Liver (tissue), 9 donors: ENCODE measurements around the gene RBL2. TPM values are rescaled to one million over a fixed set of nuclear protein-coding genes. Genes with fewer than 3 reads are reported as not detected.

Experiments
- DNase-seq: peaks from one replicate; pipeline ENCODE4 v3.0.0-alpha.2; 2017; ENCODE audit warnings: low spot score
- H3K27ac ChIP-seq, 2 donors: one replicate each; pipeline ENCODE4 v1.7.0; 2013; ENCODE audit warnings: inconsistent platforms in 2 of 2, low read length in 2 of 2, control low read depth in 1 of 2, low read depth in 1 of 2, mild to moderate bottlenecking in 1 of 2
- H3K27me3 ChIP-seq, 4 donors: one replicate each; pipeline versions ENCODE4 v1.6.1 to v1.7.0; 2013; ENCODE audit warnings: low read length in 3 of 4, inconsistent platforms in 1 of 4, mild to moderate bottlenecking in 1 of 4, moderate library complexity in 1 of 4; ENCODE audit not compliant: control insufficient read depth in 4 of 4, insufficient read depth in 4 of 4
- H3K36me3 ChIP-seq, 4 donors: one replicate each; pipeline versions ENCODE4 v1.6.1 to v1.7.0; 2013; ENCODE audit warnings: low read length in 3 of 4, mild to moderate bottlenecking in 3 of 4, low read depth in 1 of 4, moderate library complexity in 1 of 4; ENCODE audit not compliant: control insufficient read depth in 4 of 4, insufficient read depth in 3 of 4
- H3K4me1 ChIP-seq, 4 donors: one replicate each; pipeline versions ENCODE4 v1.6.1 to v1.7.0; 2013; ENCODE audit warnings: low read length in 3 of 4, mild to moderate bottlenecking in 3 of 4, moderate library complexity in 1 of 4; ENCODE audit not compliant: control insufficient read depth in 4 of 4, insufficient read depth in 4 of 4
- H3K4me3 ChIP-seq, 3 donors: one replicate each; pipeline versions ENCODE4 v1.6.1 to v1.7.0; 2013; ENCODE audit warnings: low read length in 3 of 3, control low read depth in 1 of 3, low read depth in 1 of 3, mild to moderate bottlenecking in 1 of 3
- H3K9ac ChIP-seq, 2 donors: one replicate each; pipeline ENCODE4 v1.7.0; 2013; ENCODE audit warnings: low read length in 2 of 2, mild to moderate bottlenecking in 2 of 2, moderate library complexity in 2 of 2, control low read depth in 1 of 2, low read depth in 1 of 2
- H3K9me3 ChIP-seq, 4 donors: one replicate each; pipeline versions ENCODE4 v1.6.1 to v1.7.0; 2013; ENCODE audit warnings: low read length in 3 of 4; ENCODE audit not compliant: control insufficient read depth in 4 of 4
- EGR1 ChIP-seq, 2 donors: IDR thresholded peaks; 2 replicates each; pipeline ENCODE4 v1.6.1; 2016 to 2018; ENCODE audit warnings: antibody characterized with exemption in 2 of 2, low read depth in 2 of 2
- FOXA1 ChIP-seq: IDR thresholded peaks from 2 replicates; pipeline ENCODE4 v1.6.1; 2016; ENCODE audit warnings: antibody characterized with exemption
- FOXA2 ChIP-seq: IDR thresholded peaks from 2 replicates; pipeline ENCODE4 v1.6.1; 2016; ENCODE audit warnings: antibody characterized with exemption
- GABPA ChIP-seq, 2 donors: IDR thresholded peaks in 1 of 2; conservative IDR thresholded peaks in 1 of 2; 2 replicates each; pipeline ENCODE4 v1.6.1; 2016; ENCODE audit warnings: antibody characterized with exemption in 2 of 2, mild to moderate bottlenecking in 1 of 2, moderate library complexity in 1 of 2
- HNF4A ChIP-seq, 2 donors: conservative IDR thresholded peaks; 2 replicates each; pipeline ENCODE4 v1.6.1; 2016; ENCODE audit warnings: antibody characterized with exemption in 2 of 2, mild to moderate bottlenecking in 2 of 2
- HNF4G ChIP-seq: IDR thresholded peaks from 2 replicates; pipeline ENCODE4 v1.6.1; 2016; ENCODE audit warnings: antibody characterized with exemption
- JUND ChIP-seq, 2 donors: IDR thresholded peaks; 2 replicates each; pipeline ENCODE4 v1.6.1; 2016; ENCODE audit warnings: antibody characterized with exemption in 2 of 2
- MAX ChIP-seq: IDR thresholded peaks from 2 replicates; pipeline ENCODE4 v1.6.1; 2016; ENCODE audit warnings: antibody characterized with exemption
- NR2F2 ChIP-seq: IDR thresholded peaks from 2 replicates; pipeline ENCODE4 v1.6.1; 2016; ENCODE audit warnings: antibody characterized with exemption
- RAD21 ChIP-seq, 2 donors: IDR thresholded peaks; 2 replicates each; pipeline ENCODE4 v1.6.1; 2016; ENCODE audit warnings: antibody characterized with exemption in 2 of 2, mild to moderate bottlenecking in 2 of 2
- RXRA ChIP-seq, 2 donors: IDR thresholded peaks; 2 replicates each; pipeline ENCODE4 v1.6.1; 2017 to 2018; ENCODE audit warnings: antibody characterized with exemption in 2 of 2, mild to moderate bottlenecking in 1 of 2
- SP1 ChIP-seq: IDR thresholded peaks from 2 replicates; pipeline ENCODE4 v1.6.1; 2018; ENCODE audit warnings: antibody characterized with exemption, mild to moderate bottlenecking
- YY1 ChIP-seq: IDR thresholded peaks from 2 replicates; pipeline ENCODE4 v1.6.1; 2016; ENCODE audit warnings: antibody characterized with exemption, mild to moderate bottlenecking
- ZBTB33 ChIP-seq: IDR thresholded peaks from 2 replicates; pipeline ENCODE4 v1.6.1; 2016; ENCODE audit warnings: antibody characterized with exemption
- WGBS: extraction: QIAGEN DNeasy Blood & Tissue Kit; methylation state at CpG from one replicate; pipeline ENCODE4 v1.1.7; 2013; 5-methylcytosine and 5-hydroxymethylcytosine counted together
- polyA plus RNA-seq, 2 donors: library from polyadenylated mRNA; stranded (reverse) in 1 of 2; unstranded in 1 of 2; fragments of 200-250 nt in 1 of 2; fragments of >200 nt in 1 of 2; fragmentation: Nextera tagmentation in 1 of 2; extraction: Ambion mirVana in 1 of 2; gene quantifications; one replicate each; pipeline versions ENCODE4 v1.2.1 to v1.2.3, GENCODE V29; 2013 to 2015
- total RNA-seq, 2 donors: library from RNA; depleted of rRNA; stranded (reverse); fragments of >200 nt; gene quantifications; one replicate each; pipeline ENCODE4 v1.2.3, GENCODE V29; 2014
- TF ChIP-seq, protein P1 (sequence below): fragments of 150-350 bp; IDR thresholded peaks from 2 replicates; pipeline ENCODE4 v1.5.1; 2017; ENCODE audit warnings: improper control_type of control experiment, low read depth, low read length; ENCODE audit not compliant: missing input control
- TF ChIP-seq, protein P2 (sequence below): IDR thresholded peaks from 2 replicates; pipeline ENCODE4 v1.6.1; 2016; ENCODE audit warnings: antibody characterized with exemption
- donor health status: healthy.
- donor health status: healthy.
- donor health status: healthy.
- donor health status: healthy.
- donor health status: healthy.

Gene RBL2
- total and polyA plus RNA-seq, 4 donors = 19.2 to 64.3 (median 28.4) TPM

DNA sequence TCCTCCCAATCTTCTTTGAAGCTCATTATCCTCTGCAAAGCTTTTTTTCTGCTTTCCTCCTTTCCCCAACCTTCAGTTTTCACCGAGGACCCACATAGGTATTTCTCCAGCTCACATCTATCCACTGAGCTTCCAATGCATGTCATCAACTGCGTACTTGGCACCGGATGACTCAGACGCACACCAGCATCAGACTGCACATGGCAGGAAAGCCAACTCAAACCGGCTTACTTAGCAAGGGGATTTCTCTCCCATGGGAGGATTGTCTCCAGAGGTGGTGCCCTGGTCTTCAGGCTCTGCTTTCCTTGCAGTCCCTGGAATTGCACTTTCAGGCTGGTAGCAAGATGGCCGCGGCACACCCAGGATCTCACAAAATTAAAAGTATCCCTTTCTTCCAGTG, 70.4 kb downstream of the RBL2 start:
- no peak for DNase-seq
- H3K27me3 ChIP-seq = no peaks in the 10 kb centered on the region
- H3K36me3 ChIP-seq = no peaks in the 10 kb centered on the region
- H3K27ac ChIP-seq = peak overlapping the region; percentile 73 to 79
- 81% methylated on average over 7 of the region's 7 CpGs for WGBS
- no peak overlapping the region for H3K4me3 ChIP-seq
- H3K4me1 ChIP-seq = peaks cover 12 to 35% (median 31%) of the 10 kb centered on the region in 4 donors
- H3K9ac ChIP-seq = no peak overlapping the region
- H3K9me3 ChIP-seq = no peaks in the 10 kb centered on the region
- TF ChIP-seq FOXA1 = no peak
- no peak for TF ChIP-seq GABPA (IDR thresholded peaks at IDR 0.05 in 1 of 2, conservative IDR thresholded peaks at IDR 0.05 in 1 of 2)
- no peak for TF ChIP-seq HNF4G
- no peak for TF ChIP-seq RXRA (IDR thresholded peaks at IDR 0.05)

GRCh38 chr16:53506254-53506653, 72.0 kb downstream of the RBL2 start:
- WGBS = 98% methylated on average over 3 of the region's 3 CpGs
- no peak for TF ChIP-seq RXRA (IDR thresholded peaks at IDR 0.05)
- no peak for TF ChIP-seq JUND (IDR thresholded peaks at IDR 0.05)
- no peak for TF ChIP-seq HNF4A (conservative IDR thresholded peaks at IDR 0.05)
- TF ChIP-seq YY1 = no peak
- TF ChIP-seq, protein P1, sequence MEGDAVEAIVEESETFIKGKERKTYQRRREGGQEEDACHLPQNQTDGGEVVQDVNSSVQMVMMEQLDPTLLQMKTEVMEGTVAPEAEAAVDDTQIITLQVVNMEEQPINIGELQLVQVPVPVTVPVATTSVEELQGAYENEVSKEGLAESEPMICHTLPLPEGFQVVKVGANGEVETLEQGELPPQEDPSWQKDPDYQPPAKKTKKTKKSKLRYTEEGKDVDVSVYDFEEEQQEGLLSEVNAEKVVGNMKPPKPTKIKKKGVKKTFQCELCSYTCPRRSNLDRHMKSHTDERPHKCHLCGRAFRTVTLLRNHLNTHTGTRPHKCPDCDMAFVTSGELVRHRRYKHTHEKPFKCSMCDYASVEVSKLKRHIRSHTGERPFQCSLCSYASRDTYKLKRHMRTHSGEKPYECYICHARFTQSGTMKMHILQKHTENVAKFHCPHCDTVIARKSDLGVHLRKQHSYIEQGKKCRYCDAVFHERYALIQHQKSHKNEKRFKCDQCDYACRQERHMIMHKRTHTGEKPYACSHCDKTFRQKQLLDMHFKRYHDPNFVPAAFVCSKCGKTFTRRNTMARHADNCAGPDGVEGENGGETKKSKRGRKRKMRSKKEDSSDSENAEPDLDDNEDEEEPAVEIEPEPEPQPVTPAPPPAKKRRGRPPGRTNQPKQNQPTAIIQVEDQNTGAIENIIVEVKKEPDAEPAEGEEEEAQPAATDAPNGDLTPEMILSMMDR = no peak
- no peak for TF ChIP-seq HNF4G
- no peak for TF ChIP-seq EGR1 (IDR thresholded peaks at IDR 0.05; ENCODE audit: low read depth in 2 of 2)
- no peak for TF ChIP-seq SP1
- TF ChIP-seq MAX = no peak
- no peak for TF ChIP-seq FOXA2
- TF ChIP-seq ZBTB33 = no peak
- TF ChIP-seq, protein P2, sequence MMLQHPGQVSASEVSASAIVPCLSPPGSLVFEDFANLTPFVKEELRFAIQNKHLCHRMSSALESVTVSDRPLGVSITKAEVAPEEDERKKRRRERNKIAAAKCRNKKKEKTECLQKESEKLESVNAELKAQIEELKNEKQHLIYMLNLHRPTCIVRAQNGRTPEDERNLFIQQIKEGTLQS = no peak
- no peak for TF ChIP-seq RAD21 (IDR thresholded peaks at IDR 0.05)
- no peak for TF ChIP-seq FOXA1
- no peak for TF ChIP-seq NR2F2
- no peak for TF ChIP-seq GABPA (IDR thresholded peaks at IDR 0.05 in 1 of 2, conservative IDR thresholded peaks at IDR 0.05 in 1 of 2)
- no peak overlapping the region for H3K27ac ChIP-seq
- no peaks in the 10 kb centered on the region for H3K36me3 ChIP-seq
- no peaks in the 10 kb centered on the region for H3K27me3 ChIP-seq
- DNase-seq = no peak
- no peak overlapping the region for H3K9ac ChIP-seq
- H3K9me3 ChIP-seq = no peaks in the 10 kb centered on the region
- no peak overlapping the region for H3K4me3 ChIP-seq
- peaks cover 15 to 45% (median 40%) of the 10 kb centered on the region in 4 donors for H3K4me1 ChIP-seq
